Gastrocnemius medialis (tissue), 4 donors: ENCODE measurements around the gene B4GAT1. TPM values are rescaled to one million over a fixed set of nuclear protein-coding genes. Genes with fewer than 3 reads are reported as not detected.
A peak's percentile ranks its signal among the peaks of the same experiment; 100 is the strongest.
"Not testable (repeated sequence)": the region's sequence is repeated elsewhere in the genome, so short reads cannot be mapped to it uniquely, and the experiment has no call there.

ENCODE experiments used
- ATAC-seq, 2 donors: fragments of 150-250 bp; one replicate each; pipeline ENCODE4 v1.9.1; 2016
- DNase-seq, 2 donors: peaks; one replicate each; pipeline ENCODE4 v3.0.0-alpha.2; 2019
- H3K27ac ChIP-seq, 4 donors: fragments of 200-600 bp; sonication (generic); 1 replicate in 1 of 4; 2 replicates in 3 of 4; pipeline ENCODE4 v1.5.1; 2016 to 2018; ENCODE audit warnings: mild to moderate bottlenecking in 2 of 4, moderate library complexity in 1 of 4
- H3K27me3 ChIP-seq, 3 donors: fragments of 200-600 bp; sonication (generic) in 2 of 3; 1 replicate in 1 of 3; 2 replicates in 2 of 3; pipeline versions ENCODE4 v1.5.1 to v1.6.0; 2016 to 2019; ENCODE audit warnings: mild to moderate bottlenecking in 1 of 3, moderate library complexity in 1 of 3
- H3K36me3 ChIP-seq, 2 donors: fragments of 200-600 bp; sonication (generic) in 1 of 2; one replicate each; pipeline ENCODE4 v1.5.1; 2017 to 2018
- H3K4me1 ChIP-seq, 2 donors: fragments of 200-600 bp; sonication (generic) in 1 of 2; one replicate each; pipeline ENCODE4 v1.5.1; 2016 to 2017; ENCODE audit warnings: mild to moderate bottlenecking in 2 of 2
- H3K4me3 ChIP-seq, 4 donors: fragments of 200-600 bp; sonication (generic) in 3 of 4; 1 replicate in 1 of 4; 2 replicates in 3 of 4; pipeline ENCODE4 v1.5.1; 2016 to 2019; ENCODE audit warnings: mild to moderate bottlenecking in 2 of 4
- H3K9me3 ChIP-seq, 3 donors: fragments of 200-600 bp; sonication (generic) in 2 of 3; 1 replicate in 1 of 3; 2 replicates in 2 of 3; pipeline ENCODE4 v1.5.1; 2016 to 2019
- POLR2A ChIP-seq, 2 donors: fragments of 450-650 bp; IDR thresholded peaks; one replicate each; pipeline ENCODE4 v1.6.1; 2017; ENCODE audit warnings: antibody characterized with exemption in 2 of 2, mild to moderate bottlenecking in 2 of 2, moderate library complexity in 2 of 2
- in situ Hi-C, 4 donors: fragments of 200-750 bp; cut with MboI; loops; one replicate each; pipeline versions ENCODE4 v1.15.0 to v1.8.0; 2017; ENCODE audit warnings: low sequenced_read_pairs in 4 of 4
- intact Hi-C: fragments of 100-400 bp; cut with DNase I; formaldehyde crosslinking; loops from one replicate; pipeline ENCODE4 v1.15.1; 2023; ENCODE audit warnings: low total_unique reads
- total RNA-seq, 4 donors: library from RNA; depleted of rRNA; stranded (reverse); fragments of >200 nt; gene quantifications; one replicate each; pipeline versions ENCODE4 v1.1.0 to v1.2.3, GENCODE V29; 2016
- TF ChIP-seq, protein P1 (sequence below), 5 experiments: fragments of 450-650 bp in 3 of 5; fragments of 200-600 bp in 2 of 5; sonication (generic) in 2 of 5; IDR thresholded peaks in 4 of 5; conservative IDR thresholded peaks in 1 of 5; 1 replicate in 4 of 5; 2 replicates in 1 of 5; pipeline ENCODE4 v1.5.1; 2016 to 2019; ENCODE audit warnings: antibody characterized with exemption in 5 of 5, mild to moderate bottlenecking in 3 of 5, moderate library complexity in 3 of 5

Gene B4GAT1
- total RNA-seq, 4 donors from 2014 or later = 30.3 to 59.7 (median 40.4) TPM

DNA sequence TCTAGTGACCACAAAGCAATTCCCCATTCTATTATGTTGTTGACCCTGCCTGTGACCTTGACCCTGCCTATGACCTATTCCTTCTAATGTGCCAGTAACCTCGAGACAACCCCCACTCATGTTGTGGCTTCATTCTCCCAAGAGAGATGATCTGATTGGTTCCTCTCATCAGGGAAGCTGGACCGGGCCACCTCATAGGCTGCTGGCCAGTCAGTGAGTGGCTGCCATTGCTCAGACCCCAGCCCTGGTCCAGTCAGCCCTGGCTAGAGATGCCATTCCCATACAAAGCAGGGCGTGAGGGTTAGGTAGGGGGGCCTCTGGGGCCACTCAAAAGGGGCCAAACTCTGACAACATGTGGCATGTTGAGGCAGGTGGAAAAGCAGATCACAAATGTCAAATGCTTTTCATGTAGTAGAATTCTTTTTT lies 12.2 kb upstream of the B4GAT1 start:
- no peak for TF ChIP-seq POLR2A (IDR thresholded peaks at IDR 0.05)
- TF ChIP-seq, protein P1, sequence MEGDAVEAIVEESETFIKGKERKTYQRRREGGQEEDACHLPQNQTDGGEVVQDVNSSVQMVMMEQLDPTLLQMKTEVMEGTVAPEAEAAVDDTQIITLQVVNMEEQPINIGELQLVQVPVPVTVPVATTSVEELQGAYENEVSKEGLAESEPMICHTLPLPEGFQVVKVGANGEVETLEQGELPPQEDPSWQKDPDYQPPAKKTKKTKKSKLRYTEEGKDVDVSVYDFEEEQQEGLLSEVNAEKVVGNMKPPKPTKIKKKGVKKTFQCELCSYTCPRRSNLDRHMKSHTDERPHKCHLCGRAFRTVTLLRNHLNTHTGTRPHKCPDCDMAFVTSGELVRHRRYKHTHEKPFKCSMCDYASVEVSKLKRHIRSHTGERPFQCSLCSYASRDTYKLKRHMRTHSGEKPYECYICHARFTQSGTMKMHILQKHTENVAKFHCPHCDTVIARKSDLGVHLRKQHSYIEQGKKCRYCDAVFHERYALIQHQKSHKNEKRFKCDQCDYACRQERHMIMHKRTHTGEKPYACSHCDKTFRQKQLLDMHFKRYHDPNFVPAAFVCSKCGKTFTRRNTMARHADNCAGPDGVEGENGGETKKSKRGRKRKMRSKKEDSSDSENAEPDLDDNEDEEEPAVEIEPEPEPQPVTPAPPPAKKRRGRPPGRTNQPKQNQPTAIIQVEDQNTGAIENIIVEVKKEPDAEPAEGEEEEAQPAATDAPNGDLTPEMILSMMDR (IDR thresholded peaks at IDR 0.05 in 4 of 5, conservative IDR thresholded peaks at IDR 0.05 in 1 of 5) = no peak
- in situ Hi-C loops = no loop called here
- Histone ChIP-seq H3K27me3 (no peaks in the 10 kb centered on the region), H3K36me3 (peaks cover 0 to 18% of the 10 kb centered on the region in 2 donors), H3K27ac (peak overlapping the region in 1 of 4 donors; percentile 98), H3K9me3 (no peaks in the 10 kb centered on the region), H3K4me3 (no peak overlapping the region), H3K4me1 (peaks cover 0 to 5% of the 10 kb centered on the region in 2 donors)
- intact Hi-C loops = no loop called here
- peak in 1 of 2 donors; percentile 14 for ATAC-seq
- no peak for DNase-seq

- intact Hi-C loops, H3K27me3 ChIP-seq, DNase-seq, in situ Hi-C loops, H3K4me3 ChIP-seq, H3K27ac ChIP-seq, ATAC-seq, H3K36me3 ChIP-seq, H3K9me3 ChIP-seq: not testable (repeated sequence)
- peaks cover 14 to 15% of the 10 kb centered on the region in 2 donors for H3K4me1 ChIP-seq
These were observed 3.3 kb upstream of the B4GAT1 start for GRCh38 chr11:66350560-66351235.

DNA sequence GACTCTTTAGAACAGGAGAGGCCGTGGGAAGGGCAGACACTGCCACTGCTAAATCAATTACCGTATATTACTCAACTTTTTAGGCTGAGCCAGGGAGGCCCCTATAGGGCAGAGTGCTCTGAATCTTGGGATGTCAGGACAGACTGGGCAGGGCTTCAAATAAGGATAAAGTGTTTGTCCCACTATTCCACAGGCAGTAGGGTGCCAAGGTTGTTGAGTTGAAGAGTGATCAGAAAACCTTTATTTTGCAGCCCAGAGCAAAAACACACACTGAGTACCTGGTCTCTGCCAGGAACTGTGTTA lies 1.6 kb upstream of the B4GAT1 start:
- Histone ChIP-seq H3K27me3 (no peaks in the 10 kb centered on the region), H3K27ac (peak overlapping the region in 1 of 4 donors; percentile 91), H3K4me3 (no peak overlapping the region), H3K36me3 (no peaks in the 10 kb centered on the region), H3K9me3 (no peaks in the 10 kb centered on the region), H3K4me1 (peaks cover 25 to 26% of the 10 kb centered on the region in 2 donors)
- ATAC-seq = no peak
- in situ Hi-C loops = no loop called here
- intact Hi-C loops = no loop called here
- no peak for TF ChIP-seq POLR2A (IDR thresholded peaks at IDR 0.05)
- TF ChIP-seq, protein P1 (IDR thresholded peaks at IDR 0.05 in 4 of 5, conservative IDR thresholded peaks at IDR 0.05 in 1 of 5) = no peak
- DNase-seq = no peak

DNA sequence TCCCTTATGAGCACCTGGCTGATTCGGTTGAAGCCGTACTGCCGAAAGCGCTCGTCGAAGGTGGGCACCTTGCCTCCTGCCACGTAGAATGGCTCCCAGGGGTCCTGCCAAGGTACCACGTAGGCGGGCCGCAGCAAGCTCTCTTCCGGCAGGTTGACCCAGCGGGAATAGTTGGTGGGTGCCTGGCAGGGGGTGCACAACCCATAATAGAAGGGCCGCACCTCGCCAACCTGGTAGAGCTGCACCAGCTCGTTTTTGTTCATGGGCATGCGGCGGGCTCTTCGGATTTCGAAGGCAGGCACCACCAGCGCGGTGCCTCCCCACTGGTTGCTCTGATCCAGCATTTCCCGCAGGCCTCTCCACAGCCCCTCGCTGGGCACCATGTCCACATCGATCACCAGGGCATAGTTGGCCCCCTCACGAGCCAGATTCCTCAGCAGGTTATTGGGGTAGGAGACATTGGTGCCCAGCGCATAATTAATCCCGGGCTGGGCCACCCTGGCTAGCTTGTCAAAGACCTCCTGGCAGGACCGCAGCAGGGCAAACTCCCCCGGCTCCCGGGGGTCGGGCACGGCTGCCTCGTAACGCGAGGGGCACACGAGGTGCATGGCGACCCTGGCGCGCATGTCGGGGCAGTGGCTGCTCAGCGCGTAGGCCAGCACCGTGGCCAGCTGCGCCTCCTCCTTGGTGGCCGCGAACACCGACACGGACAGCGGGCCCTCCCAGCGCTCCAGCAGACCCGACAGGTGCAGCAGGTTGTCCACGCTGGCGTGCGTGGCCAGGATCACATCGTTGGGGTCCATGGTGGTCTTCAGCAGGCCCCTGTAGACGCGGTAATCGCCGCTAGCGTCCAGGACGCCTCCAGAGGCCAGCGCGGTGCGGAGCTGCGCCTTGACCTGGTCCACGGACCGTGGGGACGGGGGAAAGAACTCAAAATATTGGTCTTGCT lies 679 bp downstream of the B4GAT1 start:
- peak overlapping the region; percentile 83 to 97 (median 90) for H3K4me3 ChIP-seq
- H3K36me3 ChIP-seq = peaks cover 0 to 1% of the 10 kb centered on the region in 2 donors
- H3K9me3 ChIP-seq = no peaks in the 10 kb centered on the region
- H3K27ac ChIP-seq = peak overlapping the region; percentile 80 to 91 (median 87)
- intact Hi-C loops = loop anchor here (2.0 kb wide), 1 partner anchor 24 kb away; the partner anchor contains the start of gene SLC29A2
- no peaks in the 10 kb centered on the region for H3K27me3 ChIP-seq
- TF ChIP-seq, protein P1 (IDR thresholded peaks at IDR 0.05 in 4 of 5, conservative IDR thresholded peaks at IDR 0.05 in 1 of 5) = no peak
- no peak for TF ChIP-seq POLR2A (IDR thresholded peaks at IDR 0.05)
- peaks cover 35 to 36% of the 10 kb centered on the region in 2 donors for H3K4me1 ChIP-seq
- ATAC-seq (no peak), DNase-seq (peak in 1 of 2 donors; percentile 36)
- in situ Hi-C loops = no loop called here

DNA sequence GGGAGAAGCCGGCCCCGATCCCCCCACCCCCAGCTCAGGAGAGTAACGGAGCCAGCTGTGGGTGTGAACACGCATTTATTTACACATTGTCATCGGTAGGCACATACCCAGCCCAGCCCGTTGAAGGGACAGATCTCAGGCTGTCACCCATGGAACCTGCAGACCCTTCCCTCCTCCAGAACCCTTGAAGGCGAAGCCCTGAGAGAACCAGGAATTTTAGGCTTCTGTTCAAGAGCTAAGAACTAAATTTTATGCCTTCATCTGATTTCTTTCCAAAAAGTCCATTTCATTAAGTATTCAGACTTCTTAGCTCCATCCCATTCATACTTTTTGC lies 2.1 kb downstream of the B4GAT1 start:
- Histone ChIP-seq H3K4me1 (peaks cover 35 to 36% of the 10 kb centered on the region in 2 donors), H3K27ac (peak overlapping the region; percentile 80 to 91 (median 87)), H3K27me3 (no peaks in the 10 kb centered on the region), H3K9me3 (no peaks in the 10 kb centered on the region), H3K4me3 (peak overlapping the region; percentile 83 to 97 (median 93)), H3K36me3 (peaks cover 0 to 16% of the 10 kb centered on the region in 2 donors)
- DNase-seq (no peak), ATAC-seq (peak; percentile 3 to 7)
- TF ChIP-seq POLR2A (IDR thresholded peaks at IDR 0.05) = no peak
- TF ChIP-seq, protein P1 (IDR thresholded peaks at IDR 0.05 in 4 of 5, conservative IDR thresholded peaks at IDR 0.05 in 1 of 5) = no peak
- in situ Hi-C loops (no loop called here), intact Hi-C loops (loop anchor here (1.0 kb wide), 3 partner anchors 41 to 1261 kb away; partner anchors contain the start of genes CDCA5, RCE1 and ZFPL1)
